GM04504 (cell line): ENCODE measurements around the gene SLC30A10.
"Not testable (repeated sequence)": the region's sequence is repeated elsewhere in the genome, so short reads cannot be mapped to it uniquely, and the experiment has no call there.

Experiments
- DNase-seq: peaks from one replicate; pipeline ENCODE4 v3.0.0-alpha.2; 2012; ENCODE audit warnings: low read depth

Gene SLC30A10

DNA sequence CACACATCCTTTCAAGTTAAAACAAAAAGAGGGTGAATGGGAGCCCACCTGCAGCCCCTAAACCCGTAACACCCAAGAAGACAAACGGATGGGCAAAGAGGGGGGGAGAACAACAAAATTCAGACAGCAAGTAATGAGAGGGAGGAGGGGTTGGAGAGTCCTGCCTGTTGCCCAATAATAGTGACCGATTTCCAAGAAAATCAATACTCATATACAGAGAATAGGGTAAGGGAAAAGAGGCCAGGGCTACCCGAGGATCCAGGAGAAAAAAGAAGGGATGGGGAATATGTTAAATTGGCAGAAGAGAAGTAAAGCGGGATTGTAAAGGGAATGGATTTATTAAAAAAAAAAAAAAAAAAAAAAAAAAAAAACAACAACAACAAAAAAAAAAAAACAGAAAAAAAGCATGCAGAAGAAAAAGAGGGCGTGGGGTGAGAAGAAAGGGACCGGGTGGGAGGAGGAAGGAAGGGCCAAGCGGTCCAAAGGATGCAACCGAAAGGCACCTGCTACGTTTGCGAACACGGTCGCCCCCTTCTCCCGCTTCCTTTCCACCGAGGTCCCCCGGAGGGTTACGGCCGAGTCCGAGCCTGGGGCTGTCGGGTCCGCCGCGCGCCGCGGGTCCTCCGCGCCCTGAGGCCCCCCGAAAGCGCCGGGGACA is 930 bp downstream of the SLC30A10 start:
- DNase-seq, result no peak

DNA sequence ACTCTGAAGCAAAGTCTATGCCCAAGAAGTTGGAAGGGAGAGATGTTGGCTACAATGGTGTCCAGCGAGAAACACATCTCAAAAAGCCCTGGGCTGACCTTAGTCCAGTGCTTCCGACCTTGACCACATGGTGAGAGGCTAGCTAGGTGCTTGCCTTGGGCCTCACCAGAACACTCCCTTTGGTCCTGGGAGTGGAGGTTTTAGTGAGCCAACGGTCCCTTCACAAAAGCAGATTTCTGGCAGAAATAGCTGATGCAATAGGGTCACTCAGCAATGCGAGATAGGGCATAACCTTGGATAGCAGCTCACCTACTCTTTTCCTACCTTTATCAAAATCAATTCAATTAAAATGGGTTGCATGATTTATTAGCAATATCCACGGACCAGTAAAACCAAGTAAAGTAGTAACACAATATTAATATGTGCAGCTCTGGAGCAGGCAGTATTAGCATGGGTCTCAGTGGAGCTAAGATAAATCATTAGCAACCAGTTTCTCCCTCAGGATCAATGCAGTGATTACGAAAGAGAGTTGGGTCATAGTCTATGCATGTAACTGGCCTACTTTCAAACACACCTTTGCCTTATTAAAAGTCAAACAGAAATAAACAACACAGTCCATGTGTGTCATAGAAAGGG is 1.9 kb downstream of the SLC30A10 start:
- no peak for DNase-seq

DNA sequence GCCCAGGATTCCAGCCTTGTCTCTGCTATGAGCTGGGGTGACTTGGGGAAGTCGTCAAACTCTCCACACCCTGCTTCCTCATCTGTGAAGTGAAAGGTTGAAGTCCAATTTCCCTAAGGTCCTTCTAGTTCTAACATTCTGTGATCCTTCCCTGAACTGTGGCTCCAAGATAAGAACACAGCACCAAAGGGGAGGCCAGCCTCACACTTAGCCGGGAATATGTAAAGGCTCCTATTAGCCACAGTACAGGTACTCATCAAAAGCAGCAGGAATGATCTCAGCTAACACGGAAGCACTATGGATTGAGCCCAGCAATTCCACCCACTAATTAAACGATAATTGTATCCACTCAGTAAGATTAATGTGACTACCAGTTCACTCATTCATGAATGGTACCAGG is 4.0 kb downstream of the SLC30A10 start:
- DNase-seq, result no peak

DNA sequence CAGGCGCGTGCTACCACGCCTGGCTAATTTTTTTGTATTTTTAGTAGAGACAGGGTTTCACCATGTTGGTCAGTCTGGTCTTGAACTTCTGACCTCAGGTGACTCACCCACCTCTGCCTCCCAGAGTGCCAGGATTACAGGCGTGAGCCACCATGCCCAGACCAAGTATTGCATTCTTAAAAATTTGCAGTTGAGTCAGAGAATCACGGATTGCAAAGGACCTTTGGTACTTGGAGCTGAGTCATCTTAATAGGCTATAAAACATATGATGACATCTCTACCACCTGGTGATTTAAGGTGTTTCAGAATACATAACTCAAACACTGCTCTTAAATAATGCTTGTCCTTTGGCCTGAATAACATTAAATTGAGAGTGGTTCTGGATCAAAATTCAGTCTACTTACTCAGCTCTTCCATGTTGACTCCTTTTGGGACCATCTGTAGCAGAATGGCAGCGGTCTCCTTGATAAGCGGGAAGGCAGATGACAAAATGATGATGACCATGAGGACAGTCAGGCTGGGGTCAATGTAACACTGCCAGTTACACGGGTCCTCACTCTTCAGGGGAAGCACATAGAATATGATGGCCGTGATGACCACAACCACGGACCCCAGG is 10.4 kb downstream of the SLC30A10 start:
- DNase-seq, result no peak

DNA sequence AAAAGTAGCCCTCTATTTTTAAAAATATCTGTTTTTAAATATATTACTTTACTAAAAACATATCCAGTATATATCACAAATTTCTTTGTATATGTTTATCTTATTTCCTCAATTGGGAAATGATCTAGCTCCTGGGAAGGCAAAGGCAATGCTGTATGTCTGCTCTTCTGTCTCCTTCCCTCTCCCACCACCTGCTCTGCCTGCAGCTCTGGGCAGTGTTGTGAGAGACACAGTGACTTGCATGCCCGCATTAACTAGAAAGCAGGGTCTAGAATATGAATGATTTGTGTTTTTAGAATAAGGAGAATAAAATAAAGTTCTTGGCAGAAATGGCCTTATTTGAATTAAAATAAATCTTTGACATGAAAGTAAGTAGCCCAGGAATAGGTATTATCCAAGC is 11.1 kb downstream of the SLC30A10 start:
- no peak for DNase-seq

DNA sequence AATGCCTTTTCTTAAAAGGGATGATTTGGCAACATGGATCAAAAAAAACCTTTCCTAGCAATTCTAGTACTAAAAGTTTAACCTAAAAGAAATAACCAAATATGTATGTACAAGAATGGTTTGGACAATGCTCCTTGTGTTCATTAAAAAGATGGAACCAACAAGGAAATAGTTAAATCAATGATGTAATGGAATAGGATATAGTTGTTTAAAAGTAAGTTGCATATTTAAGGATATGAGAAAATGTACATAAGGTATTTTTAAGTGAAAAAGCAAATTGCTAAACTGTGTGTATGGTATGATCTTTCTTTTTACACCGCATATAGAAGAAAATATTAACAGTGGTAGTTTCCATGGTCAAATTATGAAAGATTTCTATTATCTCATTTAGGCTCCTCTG is 12.1 kb downstream of the SLC30A10 start:
- no peak for DNase-seq

DNA sequence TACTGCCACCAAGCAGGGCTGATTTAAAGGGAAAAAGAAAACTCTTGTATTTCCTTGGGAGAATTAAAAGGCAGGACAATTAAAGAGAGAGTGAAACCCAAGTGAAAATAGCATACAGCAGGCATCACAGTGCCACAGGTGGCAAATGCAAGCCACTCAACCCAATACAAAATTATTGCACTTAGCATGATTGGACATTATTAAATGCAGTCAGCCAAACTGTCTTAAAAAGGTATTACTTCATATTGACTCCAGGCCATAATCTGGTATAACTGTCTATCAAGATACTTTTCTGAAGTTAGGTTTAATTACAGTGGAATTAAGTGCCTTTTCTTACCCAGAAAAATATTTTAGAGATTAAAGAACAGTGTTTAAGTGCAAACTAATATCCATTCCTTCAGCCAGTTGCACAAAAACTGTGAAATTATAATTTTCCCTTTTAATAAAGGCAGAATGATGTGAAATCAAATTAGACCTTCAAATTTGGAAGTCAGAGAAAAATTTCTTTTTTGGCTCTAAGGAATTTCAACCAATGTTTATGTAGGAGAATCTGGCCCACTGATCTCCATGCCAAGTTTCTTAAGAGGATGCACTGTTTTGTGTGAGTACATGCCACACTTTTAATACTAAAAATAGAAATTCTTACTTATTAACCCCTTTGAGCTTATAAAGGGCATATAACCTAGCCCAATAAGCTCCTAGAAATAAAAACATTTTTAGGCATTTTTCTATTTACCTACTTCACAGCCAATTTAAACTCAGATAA is 15.2 kb downstream of the SLC30A10 start:
- no peak for DNase-seq

DNA sequence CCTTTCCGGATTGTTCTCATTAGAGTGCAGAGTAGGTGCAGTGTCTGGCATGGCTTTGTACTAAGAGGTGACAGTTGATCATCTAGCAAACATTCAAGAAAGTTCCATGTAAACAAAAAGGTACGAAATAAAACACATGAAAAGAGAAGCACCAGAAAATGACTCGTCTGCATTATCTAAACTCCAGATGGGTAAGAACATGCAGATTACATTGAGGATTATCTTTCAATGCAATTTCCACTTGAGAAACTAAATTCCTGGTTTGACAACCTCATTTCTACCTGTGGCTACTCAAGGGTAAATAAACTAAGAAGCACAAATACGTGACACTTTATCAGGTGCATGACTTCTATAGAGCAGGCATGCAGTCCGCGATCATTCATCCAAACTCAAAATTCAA is 17.6 kb downstream of the SLC30A10 start:
- DNase-seq, result no peak

DNA sequence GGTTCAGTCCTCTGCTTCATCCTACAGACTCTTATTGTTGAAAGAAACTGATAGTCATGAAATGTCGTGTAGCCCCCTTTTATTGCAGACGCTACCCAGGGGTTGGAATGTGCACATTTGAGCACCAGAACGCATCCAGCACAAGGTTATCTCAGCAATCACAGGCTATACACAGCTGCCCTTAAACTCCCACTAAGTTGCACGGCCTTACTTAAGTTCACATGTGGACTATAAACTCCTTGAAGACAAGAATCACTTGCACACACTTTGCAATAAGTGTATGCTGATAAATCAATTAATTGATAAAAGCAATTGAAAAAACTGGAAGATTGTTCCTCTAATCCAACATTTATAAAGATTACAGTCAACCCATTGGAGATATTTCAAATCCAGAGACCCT is 18.9 kb downstream of the SLC30A10 start:
- no peak for DNase-seq

DNA sequence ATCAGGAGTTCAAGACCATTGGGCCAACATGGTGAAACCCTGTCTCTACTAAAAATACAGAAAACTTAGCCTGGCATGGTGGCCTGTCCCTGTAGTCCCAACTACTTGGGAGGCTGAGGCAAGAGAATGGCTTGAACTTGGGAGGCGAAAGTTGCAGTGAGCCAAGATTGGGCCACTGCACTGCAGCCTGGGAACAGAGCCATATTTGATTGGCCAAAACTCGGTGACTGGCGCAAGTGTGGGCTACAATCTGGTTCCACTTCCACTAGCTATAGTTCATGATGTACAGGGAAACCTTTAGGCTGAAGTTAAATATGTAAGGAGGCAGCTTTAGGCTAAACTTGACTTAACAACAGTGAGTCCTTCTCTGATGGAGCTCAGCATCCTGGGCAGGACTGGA is 20.2 kb downstream of the SLC30A10 start:
- DNase-seq, result no peak

DNA sequence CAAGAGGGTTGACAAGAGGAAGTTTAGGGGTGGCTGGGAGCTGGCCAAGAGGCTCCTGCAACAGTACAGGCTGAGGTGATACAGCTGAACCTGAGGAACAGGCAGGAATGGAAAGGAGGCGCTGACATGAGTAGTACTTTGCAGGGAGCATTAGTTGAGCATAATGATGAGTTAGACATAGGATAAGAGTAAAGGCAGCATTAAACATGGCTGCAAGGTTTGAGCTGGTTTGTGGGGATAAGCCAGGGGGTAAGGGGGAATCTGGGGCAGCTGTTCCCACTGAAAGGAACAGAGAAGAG is 20.6 kb downstream of the SLC30A10 start:
- no peak for DNase-seq

DNA sequence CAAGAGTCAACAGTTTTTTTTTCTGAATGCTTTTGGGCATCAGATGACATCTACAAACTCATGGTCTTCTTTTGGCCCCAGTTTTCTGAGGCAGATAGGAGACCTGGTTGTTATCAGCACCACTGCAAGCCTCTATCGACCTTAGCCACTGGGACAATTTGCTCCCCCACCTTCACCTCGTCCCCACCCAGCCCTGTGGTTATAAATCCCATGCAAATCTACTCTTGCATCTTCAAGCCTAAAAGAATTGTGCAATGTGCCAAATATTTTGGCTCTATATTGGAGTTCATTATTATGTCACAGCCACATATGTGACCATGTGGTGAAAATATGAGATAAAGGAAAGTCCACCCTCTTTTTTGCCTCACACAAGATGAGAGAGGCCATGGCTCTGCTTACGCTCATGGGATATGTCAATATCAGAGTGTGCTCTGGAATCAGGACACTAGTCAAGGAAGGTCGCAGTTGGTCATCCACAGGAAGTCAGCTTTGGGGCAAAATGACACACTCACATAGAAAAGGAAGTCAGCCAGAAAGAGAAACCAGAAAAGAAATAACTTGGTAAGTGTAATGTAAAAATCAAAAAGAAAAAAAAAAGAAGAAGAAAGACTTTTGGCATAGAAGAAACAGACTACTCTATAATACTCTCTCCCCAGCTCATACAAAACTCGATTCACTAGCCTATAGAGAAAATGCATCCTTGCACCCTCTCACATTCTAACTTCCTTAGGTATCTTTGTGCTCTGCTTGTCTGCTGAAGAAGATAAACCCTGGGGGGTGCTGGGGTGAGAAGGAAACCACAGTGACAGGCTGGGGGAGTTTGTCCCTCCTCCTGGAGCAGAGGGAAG is 21.2 kb downstream of the SLC30A10 start:
- DNase-seq, result no peak

DNA sequence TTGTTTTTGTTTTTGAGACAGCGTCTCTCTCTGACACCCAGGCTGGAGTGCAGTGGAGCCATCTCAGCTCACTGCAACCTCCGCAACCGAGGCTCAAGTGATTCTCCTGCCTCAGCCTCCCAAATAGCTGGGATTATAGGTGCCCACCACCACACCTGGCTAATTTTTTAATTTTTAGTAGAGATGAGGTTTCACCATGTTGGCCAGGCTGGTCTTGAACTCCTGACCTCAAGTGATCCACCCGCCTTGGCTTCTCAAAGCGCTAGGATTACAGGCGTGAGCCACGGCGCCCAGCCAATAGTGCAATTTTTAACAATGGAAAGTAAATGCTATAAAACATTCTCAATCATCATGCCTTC is 21.8 kb downstream of the SLC30A10 start:
- DNase-seq, result not testable (repeated sequence)

DNA sequence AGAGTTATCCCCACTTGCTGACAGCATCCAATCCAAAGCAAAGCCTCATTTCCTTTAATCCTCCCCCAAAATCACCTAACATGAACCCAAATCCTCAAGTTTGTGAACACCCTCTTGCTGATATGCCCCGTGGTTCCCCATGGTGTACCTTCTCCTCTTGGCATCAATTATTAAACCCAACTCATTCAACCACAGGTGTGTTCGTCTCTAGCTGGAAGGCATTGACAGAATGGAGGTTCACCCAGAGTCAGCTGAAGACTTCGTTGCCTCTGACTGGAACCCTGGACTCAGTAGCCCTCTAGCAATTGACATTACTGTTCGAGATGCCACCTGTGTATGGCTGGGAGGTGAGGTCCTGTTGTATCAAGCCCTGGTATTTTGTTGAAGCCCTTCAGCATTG is 22.8 kb downstream of the SLC30A10 start:
- no peak for DNase-seq

DNA sequence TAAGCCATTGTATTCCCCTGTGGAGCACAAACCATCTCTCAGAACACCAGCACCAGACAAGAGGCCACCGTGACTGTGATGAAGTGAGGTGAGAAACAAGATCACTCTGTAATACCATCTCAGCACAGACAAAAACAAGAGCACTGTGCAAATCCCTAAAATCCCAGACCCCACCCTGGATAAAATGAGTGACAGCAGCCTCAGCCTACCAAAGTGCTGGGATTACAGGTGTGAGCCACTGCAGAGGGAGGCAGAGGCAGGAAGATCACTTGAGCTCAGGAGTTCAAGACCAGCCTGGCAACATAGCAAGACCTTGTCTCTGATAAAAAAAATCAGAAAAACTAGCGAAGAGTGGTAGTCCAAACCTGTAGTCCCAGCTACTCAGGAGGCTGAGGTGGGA is 23.4 kb downstream of the SLC30A10 start:
- no peak for DNase-seq

DNA sequence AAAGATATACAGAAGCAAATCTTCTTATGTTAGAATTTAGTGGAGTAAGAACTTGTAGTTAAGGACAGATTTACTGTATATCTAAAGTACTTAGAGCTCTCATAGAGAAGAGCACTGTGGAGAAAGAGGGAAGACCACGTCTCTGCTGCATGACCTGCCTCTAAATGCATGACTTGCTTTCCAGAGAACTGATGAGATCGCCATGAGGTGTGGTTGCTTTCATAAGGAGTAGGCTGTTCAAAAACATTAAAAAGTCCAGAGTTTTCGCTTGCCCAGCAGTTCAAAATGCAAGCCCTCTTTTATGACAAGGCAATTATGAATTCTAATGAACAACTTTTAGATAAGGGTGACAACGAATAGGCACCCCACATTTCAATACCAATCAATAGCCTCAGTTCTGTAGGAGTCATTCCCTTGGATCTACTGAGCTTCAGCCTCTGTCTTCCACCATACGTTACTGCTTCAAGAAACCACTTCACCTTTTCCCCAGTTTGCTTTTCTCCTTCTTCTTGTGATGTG is 24.9 kb downstream of the SLC30A10 start:
- no peak for DNase-seq

DNA sequence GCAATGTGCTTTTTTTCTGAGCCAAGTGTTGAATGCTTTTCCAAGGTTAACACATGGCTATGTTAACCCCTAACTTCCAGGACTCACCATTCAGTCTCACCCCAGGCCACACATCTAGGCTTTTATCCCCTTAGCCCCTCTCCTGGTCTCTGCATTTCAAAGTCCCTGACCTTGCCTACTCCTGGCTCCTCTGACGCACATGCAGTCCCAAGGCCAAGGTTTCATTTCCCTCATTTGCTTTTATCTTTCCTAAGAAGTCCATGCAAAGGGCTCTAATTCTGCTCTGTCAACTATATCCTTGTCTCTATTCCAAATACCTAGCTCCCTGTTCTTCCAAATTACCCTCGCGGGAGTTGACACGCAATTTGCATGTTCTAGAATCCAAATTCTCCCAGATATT is 25.4 kb downstream of the SLC30A10 start:
- DNase-seq, result no peak

DNA sequence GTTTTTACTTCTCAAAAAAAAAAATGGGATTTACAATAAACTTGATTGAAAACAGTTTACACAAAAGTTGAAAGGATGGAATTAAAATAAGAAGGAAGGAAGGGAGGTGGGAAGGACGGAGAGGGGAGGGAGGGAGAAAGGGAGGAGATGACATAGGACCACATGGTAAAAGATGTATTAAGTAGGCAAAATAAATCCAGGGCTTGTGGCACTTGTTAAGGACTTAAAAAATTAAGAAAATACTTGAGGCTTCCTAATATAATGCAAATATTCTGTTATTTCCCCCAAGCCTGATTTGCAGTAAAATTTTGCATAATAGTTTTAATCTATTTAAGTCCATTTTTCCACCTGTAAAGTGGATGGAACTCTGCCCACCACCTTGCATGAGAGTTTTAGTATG is 27.5 kb downstream of the SLC30A10 start:
- no peak for DNase-seq

DNA sequence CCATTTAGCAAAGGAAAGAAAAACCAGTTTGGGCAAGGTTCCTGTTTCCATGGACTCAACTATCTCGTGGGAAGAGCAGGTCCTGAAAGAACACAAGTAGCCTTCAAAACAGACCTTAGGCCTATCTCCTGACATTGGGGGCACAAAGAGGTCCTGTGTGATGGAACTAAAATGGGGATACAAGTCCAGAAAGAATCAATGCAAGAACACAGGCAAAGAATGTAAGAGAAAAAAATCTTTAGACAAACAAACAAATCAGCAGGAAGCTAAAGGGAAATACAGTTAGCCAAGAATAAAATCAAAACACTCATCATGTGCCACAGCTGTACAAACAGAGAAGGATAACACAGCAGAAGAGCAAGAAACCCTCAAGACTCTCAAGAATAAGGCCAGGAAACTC is 28.2 kb downstream of the SLC30A10 start:
- no peak for DNase-seq

DNA sequence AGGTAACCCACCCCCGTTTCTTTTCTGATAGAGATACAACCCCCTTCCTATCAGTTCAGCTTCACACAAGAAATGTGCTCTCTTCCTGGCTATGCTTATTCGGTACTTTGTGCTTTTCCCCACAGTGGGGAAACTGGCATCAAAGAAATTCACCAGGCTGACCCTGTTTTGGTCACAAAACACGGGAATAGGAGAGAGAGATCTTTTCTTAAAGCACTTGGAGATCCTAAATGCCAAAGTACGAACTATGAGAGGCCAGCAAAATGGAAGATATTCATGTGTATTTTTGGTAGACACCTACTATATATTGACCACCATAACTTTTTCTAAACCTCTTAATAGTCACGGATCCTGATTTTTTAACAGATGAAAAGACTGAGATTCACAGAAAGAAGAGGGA is 30.0 kb downstream of the SLC30A10 start:
- DNase-seq, result no peak

DNA sequence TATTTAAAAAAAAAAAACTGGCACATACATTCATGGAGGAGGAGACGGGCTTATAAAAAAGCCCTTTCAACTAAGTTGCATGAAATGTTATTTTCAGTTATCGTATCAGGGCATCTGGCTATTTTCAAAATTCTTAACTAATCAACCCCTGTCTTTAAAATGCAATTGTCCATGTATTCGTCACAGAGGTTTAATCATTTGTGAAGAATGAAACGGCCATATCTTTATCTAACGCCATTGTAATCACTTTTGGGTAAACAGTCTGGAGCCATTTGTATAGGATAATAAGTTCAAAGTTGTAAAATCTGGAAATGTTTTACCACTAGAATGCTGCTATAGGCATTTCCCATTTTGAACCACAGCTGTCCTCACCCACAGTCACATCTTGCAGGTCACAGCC is 30.4 kb downstream of the SLC30A10 start:
- DNase-seq, result no peak

DNA sequence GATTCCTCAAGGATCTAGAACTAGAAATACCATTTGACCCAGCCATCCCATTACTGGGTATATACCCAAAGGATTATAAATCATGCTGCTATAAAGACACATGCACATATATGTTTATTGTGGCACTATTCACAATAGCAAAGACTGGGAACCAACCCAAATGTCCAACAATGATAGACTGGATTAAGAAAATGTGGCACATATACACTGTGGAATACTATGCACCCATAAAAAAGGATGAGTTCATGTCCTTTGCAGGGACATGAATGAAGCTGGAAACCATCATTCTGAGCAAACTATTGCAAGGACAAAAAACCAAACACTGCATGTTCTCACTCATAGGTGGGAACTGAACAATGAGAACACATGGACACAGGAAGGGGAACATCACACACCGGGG is 36.1 kb downstream of the SLC30A10 start:
- not testable (repeated sequence) for DNase-seq
